H1 (cell line): ENCODE measurements around the gene AOPEP. TPM values are rescaled to one million over a fixed set of nuclear protein-coding genes. Genes with fewer than 3 reads are reported as not detected.

Experiments
- CTCF ChIA-PET: fragments of 300-600 bp; sonication (Branson Sonifier 250); formaldehyde crosslinking; loops from one replicate; lab custom pipeline; 2021; ENCODE audit not compliant: partially characterized antibody; lab: Charles Lee
- POLR2A ChIA-PET: fragments of 300-600 bp; sonication (Branson Sonifier 250); formaldehyde crosslinking; loops from one replicate; lab custom pipeline; 2021; ENCODE audit warnings: inconsistent platforms; ENCODE audit not compliant: partially characterized antibody; lab: Charles Lee
- DNase-seq, 2 experiments: peaks; one replicate each; pipeline versions ENCODE4 v3.0.0 to v3.0.0-alpha.2; 2010 to 2022; ENCODE audit warnings: low spot score in 2 of 2, low read depth in 1 of 2, mixed read lengths in 1 of 2
- FAIRE-seq: peaks from 2 replicates; lab custom pipeline; 2011; peaks lifted over from hg19 to GRCh38; lab: Jason Lieb, UNC
- H2AFZ ChIP-seq: 2 replicates; pipeline ENCODE4 v1.8.1; 2012; ENCODE audit warnings: low read length, inconsistent platforms
- H2AK5ac ChIP-seq: 2 replicates; pipeline ENCODE4 v1.6.1; 2013; ENCODE audit warnings: low read depth, low read length
- H2BK120ac ChIP-seq: replicated peaks from 2 replicates; pipeline ENCODE3; 2013; ENCODE audit warnings: low read depth, low read length, inconsistent platforms
- H2BK12ac ChIP-seq: 2 replicates; pipeline ENCODE4 v1.6.1; 2013; ENCODE audit warnings: low read depth, low read length
- H2BK15ac ChIP-seq: 2 replicates; pipeline ENCODE4 v1.6.1; 2013; ENCODE audit warnings: low read length
- H2BK20ac ChIP-seq: 2 replicates; pipeline ENCODE4 v1.6.1; 2013; ENCODE audit warnings: low read length
- H2BK5ac ChIP-seq: 2 replicates; pipeline ENCODE4 v1.6.1; 2013; ENCODE audit warnings: low read depth, low read length
- H3K14ac ChIP-seq: 2 replicates; pipeline ENCODE4 v1.6.1; 2013; ENCODE audit warnings: inconsistent platforms; ENCODE audit not compliant: insufficient read length
- H3K18ac ChIP-seq: 2 replicates; pipeline ENCODE4 v1.6.1; 2013; ENCODE audit warnings: low read length; ENCODE audit errors: extremely low read depth
- H3K23ac ChIP-seq: 2 replicates; pipeline ENCODE4 v1.6.1; 2013; ENCODE audit warnings: inconsistent platforms; ENCODE audit not compliant: insufficient read length
- H3K23me2 ChIP-seq: 2 replicates; pipeline ENCODE4 v1.6.1; 2013; ENCODE audit warnings: low read depth, low read length
- H3K27ac ChIP-seq: 2 replicates; pipeline ENCODE4 v1.6.1; 2011; ENCODE audit warnings: low read depth, low read length, inconsistent platforms
- H3K27me3 ChIP-seq, 4 experiments: replicated peaks in 1 of 4; 1 replicate in 1 of 4; 2 replicates in 3 of 4; pipeline versions ENCODE4 v1.6.1 to v1.8.1; 2011 to 2013; ENCODE audit warnings: low read length in 3 of 4, mild to moderate bottlenecking in 3 of 4, inconsistent platforms in 2 of 4, mixed read lengths in 2 of 4, moderate library complexity in 1 of 4; ENCODE audit not compliant: control insufficient read depth in 3 of 4, insufficient read depth in 3 of 4; ENCODE audit errors: extremely low read depth in 1 of 4
- H3K36me3 ChIP-seq, 4 experiments: 2 replicates each; pipeline versions ENCODE4 v1.6.1 to v1.8.1; 2011 to 2013; ENCODE audit warnings: mild to moderate bottlenecking in 4 of 4, low read length in 3 of 4, moderate library complexity in 2 of 4, control low read depth in 1 of 4, inconsistent platforms in 1 of 4; ENCODE audit not compliant: insufficient read depth in 4 of 4, control insufficient read depth in 2 of 4
- H3K4ac ChIP-seq: replicated peaks from 2 replicates; pipeline ENCODE3; 2013; ENCODE audit warnings: low read length, low read depth, mixed read lengths, inconsistent platforms; ENCODE audit not compliant: insufficient read length
- H3K4me1 ChIP-seq, 4 experiments: replicated peaks in 1 of 4; 1 replicate in 1 of 4; 2 replicates in 3 of 4; pipeline versions ENCODE4 v1.6.1 to v1.8.1; 2011 to 2013; ENCODE audit warnings: low read length in 3 of 4, inconsistent platforms in 2 of 4, mixed read lengths in 1 of 4; ENCODE audit not compliant: insufficient read depth in 4 of 4, control insufficient read depth in 3 of 4
- H3K4me2 ChIP-seq, 2 experiments: 2 replicates each; pipeline versions ENCODE4 v1.6.1 to v1.8.1; 2011 to 2013; ENCODE audit warnings: low read depth in 2 of 2, low read length in 2 of 2, control low read depth in 1 of 2, inconsistent platforms in 1 of 2, mild to moderate bottlenecking in 1 of 2; ENCODE audit not compliant: insufficient read depth in 1 of 2
- H3K4me3 ChIP-seq, 4 experiments: fragments of 200-600, 300-600 bp in 1 of 4; sonication (generic), shearing (Covaris generic), sonication (Bioruptor Twin) in 1 of 4; 2 replicates each; pipeline versions ENCODE4 v1.5.1 to v1.8.1; 2011 to 2016; ENCODE audit warnings: low read length in 4 of 4, low read depth in 3 of 4, control low read depth in 2 of 4, inconsistent platforms in 2 of 4, mild to moderate bottlenecking in 2 of 4, mixed read lengths in 1 of 4, moderate library complexity in 1 of 4; ENCODE audit not compliant: insufficient read depth in 2 of 4; ENCODE audit errors: extremely low read depth in 1 of 4
- H3K56ac ChIP-seq: replicated peaks from 2 replicates; pipeline ENCODE3; 2013; ENCODE audit warnings: low read depth, mild to moderate bottlenecking, mixed read lengths, low read length, inconsistent platforms; ENCODE audit not compliant: insufficient read length
- H3K79me1 ChIP-seq: 2 replicates; pipeline ENCODE4 v1.6.1; 2013; ENCODE audit warnings: low read depth, low read length, control low read depth
- H3K79me2 ChIP-seq, 2 experiments: 2 replicates each; pipeline versions ENCODE4 v1.6.1 to v1.8.1; 2012 to 2013; ENCODE audit warnings: low read length in 2 of 2, mild to moderate bottlenecking in 2 of 2, inconsistent platforms in 1 of 2; ENCODE audit not compliant: insufficient read depth in 2 of 2, control insufficient read depth in 1 of 2
- H3K9ac ChIP-seq, 4 experiments: replicated peaks in 1 of 4; 1 replicate in 1 of 4; 2 replicates in 3 of 4; pipeline versions ENCODE4 v1.6.1 to v1.8.1; 2011 to 2013; ENCODE audit warnings: low read depth in 3 of 4, low read length in 3 of 4, control low read depth in 2 of 4, mild to moderate bottlenecking in 2 of 4, moderate library complexity in 2 of 4, inconsistent platforms in 1 of 4; ENCODE audit errors: extremely low read depth in 1 of 4
- H3K9me3 ChIP-seq, 2 experiments: 2 replicates each; pipeline versions ENCODE4 v1.6.1 to v1.8.1; 2012 to 2013; ENCODE audit warnings: mild to moderate bottlenecking in 2 of 2, moderate library complexity in 2 of 2, control low read depth in 1 of 2, inconsistent platforms in 1 of 2, low read depth in 1 of 2, low read length in 1 of 2, mixed read lengths in 1 of 2; ENCODE audit not compliant: insufficient read depth in 2 of 2
- H4K20me1 ChIP-seq, 2 experiments: replicated peaks in 1 of 2; 2 replicates each; pipeline versions ENCODE3 to v1.8.1; 2011 to 2013; ENCODE audit warnings: inconsistent platforms in 2 of 2, low read length in 2 of 2, mild to moderate bottlenecking in 1 of 2; ENCODE audit not compliant: insufficient read depth in 2 of 2, control insufficient read depth in 1 of 2
- H4K5ac ChIP-seq: 2 replicates; pipeline ENCODE4 v1.6.1; 2013; ENCODE audit warnings: low read length, low read depth, mixed read lengths, inconsistent platforms; ENCODE audit not compliant: insufficient read length
- H4K8ac ChIP-seq: 2 replicates; pipeline ENCODE4 v1.8.0; 2013; ENCODE audit warnings: mild to moderate bottlenecking, moderate library complexity, low read length, inconsistent platforms; ENCODE audit not compliant: insufficient read depth; ENCODE audit errors: extremely low read depth
- H4K91ac ChIP-seq: replicated peaks from 2 replicates; pipeline ENCODE3; 2013; ENCODE audit warnings: low read length, mixed read lengths, inconsistent platforms; ENCODE audit not compliant: insufficient read length
- BCL11A ChIP-seq, 2 experiments: IDR thresholded peaks; one replicate each; pipeline ENCODE4 v1.6.1; 2011; ENCODE audit warnings: low read depth in 2 of 2, low read length in 2 of 2, mild to moderate bottlenecking in 2 of 2
- WGBS, 2 experiments: shearing (Covaris generic) in 1 of 2; methylation state at CpG; one replicate each; pipeline versions ENCODE4 v1.1.6 to v1.1.7; 2013 to 2015; ENCODE audit warnings: low lambda C conversion rate in 2 of 2, mixed read lengths in 2 of 2, inconsistent platforms in 1 of 2, low coverage in 1 of 2, missing lambda C conversion rate in 1 of 2; ENCODE audit not compliant: insufficient replicate concordance in 2 of 2, insufficient coverage in 1 of 2, insufficient read length in 1 of 2; ENCODE audit errors: extremely low coverage in 1 of 2, missing lambda C conversion rate in 1 of 2; 5-methylcytosine and 5-hydroxymethylcytosine counted together
- polyA plus RNA-seq, 7 experiments: library from polyadenylated mRNA; depleted of rRNA in 3 of 7; stranded (reverse) in 5 of 7; unstranded in 2 of 7; fragments of >200 nt in 5 of 7; fragments of 200-250 nt in 2 of 7; gene quantifications; 1 replicate in 5 of 7; 2 replicates in 1 of 7; 4 replicates in 1 of 7; pipeline versions ENCODE4 v1.2.1 to v1.2.3, GENCODE V29; 2011 to 2013; ENCODE audit warnings: missing spikeins in 2 of 7, mixed read lengths in 2 of 7
- total RNA-seq: library from RNA; stranded (reverse); fragmentation: NEBNext Ultra II Directional; extraction: Animal tissue kit (Norgen Biotek cat#: 25700); gene quantifications from 2 replicates; pipeline ENCODE4 v1.2.1, GENCODE V29; 2021

The AOPEP gene
- total and polyA plus RNA-seq, 2 of the 8 experiments (the other 6 are each of a cell fraction or from before 2014, with no cell fraction given) = 6.1 to 14.3 TPM

DNA sequence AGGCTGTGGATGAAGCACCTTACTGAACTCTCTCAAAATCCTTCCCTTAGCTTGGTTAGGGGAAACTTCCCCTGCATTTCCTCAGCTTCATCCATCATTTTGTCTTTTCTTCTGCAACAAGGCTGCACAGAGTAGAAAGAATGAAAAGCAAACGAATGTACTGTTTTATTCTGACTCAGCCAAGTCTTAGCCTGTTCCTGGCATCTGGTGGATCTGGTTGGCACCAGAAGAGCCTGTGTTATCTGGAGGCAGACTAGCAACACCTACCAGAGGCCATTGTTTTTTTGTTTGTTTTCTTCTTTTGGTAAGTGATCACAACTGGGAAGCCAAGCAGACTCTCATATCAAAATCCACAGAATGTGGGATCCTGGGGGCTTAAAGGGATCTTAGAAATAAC lies 390.3 kb downstream of the AOPEP start:
- Histone ChIP-seq H3K79me2 (no peaks in the 10 kb centered on the region), H3K27me3 (no peaks in the 10 kb centered on the region), H3K9ac (no peak overlapping the region), H3K14ac (no peak overlapping the region), H3K36me3 (no peaks in the 10 kb centered on the region), H2BK20ac (no peak overlapping the region), H4K20me1 (peaks cover 0 to 2% of the 10 kb centered on the region in 2 experiments), H4K91ac (no peak overlapping the region), H2BK12ac (no peak overlapping the region), H3K4ac (no peak overlapping the region), H3K23ac (no peak overlapping the region), H3K4me3 (no peak overlapping the region), H2BK5ac (no peak overlapping the region), H2BK15ac (no peak overlapping the region), H4K8ac (no peak overlapping the region), H2AK5ac (no peak overlapping the region), H3K79me1 (no peaks in the 10 kb centered on the region), H3K23me2 (no peaks in the 10 kb centered on the region), H4K5ac (no peak overlapping the region), H3K27ac (no peak overlapping the region), H3K4me1 (no peaks in the 10 kb centered on the region), H3K56ac (no peak overlapping the region), H3K18ac (no peak overlapping the region), H2AFZ (no peak overlapping the region), H3K9me3 (no peaks in the 10 kb centered on the region), H2BK120ac (no peak overlapping the region), H3K4me2 (no peak overlapping the region)
- FAIRE-seq (no peak), DNase-seq (no peak)
- ChIA-PET POLR2A (no interaction called here), CTCF (interaction anchor here (0.7 to 9.5 kb wide), 19 partner anchors 10 to 484 kb away, joined by 3 to 141 read pairs (median 4); no protein-coding TSS in a partner anchor)
- 75% methylated on average over 1 of the region's 1 CpG; no CpG with 5 or more reads in 1 of the 2 experiments for WGBS, 2 experiments
- no peak for TF ChIP-seq BCL11A (IDR thresholded peaks at IDR 0.05; ENCODE audit: low read depth in 2 of 2, low read length in 2 of 2)
